Inflammatory macrophage treated with lipopolysaccharide for 1 hour (primary cell): Measurements from ENCODE around the gene IRX2.

Experiments used
- DNase-seq, 2 donors: peaks; one replicate each; pipeline ENCODE4 v3.0.0-alpha.2; 2020 to 2022

Gene IRX2

DNA sequence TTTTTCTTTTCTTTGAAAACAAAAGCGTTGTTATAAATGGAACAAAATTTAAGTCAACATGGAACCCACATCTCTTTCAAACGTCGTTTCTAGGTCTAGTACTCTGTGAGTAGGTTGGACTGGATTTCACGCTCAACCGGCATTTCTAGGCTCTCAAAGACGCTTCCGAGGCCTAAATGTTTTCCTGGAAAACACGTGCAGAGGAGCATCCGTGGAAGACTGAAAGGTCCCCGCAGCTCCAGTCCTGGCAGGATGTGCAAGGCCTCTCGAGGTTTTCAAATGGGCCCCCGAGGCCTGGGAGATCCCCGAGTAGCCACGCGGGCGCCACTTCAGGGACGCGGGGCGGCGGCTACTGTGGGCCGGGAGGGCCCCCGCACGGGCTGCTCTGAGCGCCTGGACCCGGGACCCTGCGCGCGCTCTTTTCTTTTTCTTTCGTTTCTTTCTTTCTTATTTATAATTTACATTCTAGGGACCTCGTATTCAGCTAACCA, 4.2 kb upstream of the IRX2 start:
- no peak for DNase-seq

DNA sequence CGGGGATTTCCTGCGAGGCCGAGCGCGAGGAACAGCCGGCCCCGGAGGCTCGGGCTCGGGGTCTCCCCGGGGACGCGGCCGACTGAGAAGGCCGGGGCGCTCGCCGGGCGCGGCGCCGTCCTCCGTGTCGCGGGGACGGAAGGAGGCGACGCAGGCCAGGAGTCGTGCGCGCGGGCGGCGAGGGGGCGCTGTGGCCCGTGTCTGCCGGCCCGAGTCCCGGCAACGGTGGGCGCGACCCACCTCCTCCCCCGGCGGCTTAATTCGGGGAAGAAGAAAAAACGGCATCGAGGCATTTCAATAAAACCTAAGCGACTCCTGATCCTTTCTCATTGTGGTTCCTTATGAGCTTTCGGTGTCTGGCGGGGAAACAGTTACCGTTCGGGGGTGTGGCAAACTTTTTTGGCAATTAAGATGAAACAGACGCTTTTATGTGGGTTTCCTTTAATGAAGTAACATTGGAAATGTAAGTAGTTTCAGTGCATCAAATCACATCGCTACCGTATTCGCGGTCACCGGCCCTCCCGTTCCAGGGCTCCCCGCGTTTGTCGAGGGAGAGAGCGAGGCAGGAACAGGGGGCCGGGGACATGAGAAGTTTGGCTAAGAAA, 3.7 kb upstream of the IRX2 start:
- DNase-seq: no peak

GRCh38 chr5:2754581-2755075, 3.2 kb upstream of the IRX2 start:
- DNase-seq: no peak

- DNase-seq: no peak
Observed at GRCh38 chr5:2753452-2754420, 2.3 kb upstream of the IRX2 start.

- DNase-seq: no peak
Observed at GRCh38 chr5:2752821-2753439, 1.5 kb upstream of the IRX2 start.

GRCh38 chr5:2752059-2752820, 763 bp upstream of the IRX2 start:
- DNase-seq: no peak

- DNase-seq: no peak
Observed at GRCh38 chr5:2750758-2751464, 566 bp downstream of the IRX2 start.

GRCh38 chr5:2750026-2750757, 1.3 kb downstream of the IRX2 start:
- no peak for DNase-seq

- no peak for DNase-seq
Observed at GRCh38 chr5:2749514-2750025, 1.9 kb downstream of the IRX2 start.

DNA sequence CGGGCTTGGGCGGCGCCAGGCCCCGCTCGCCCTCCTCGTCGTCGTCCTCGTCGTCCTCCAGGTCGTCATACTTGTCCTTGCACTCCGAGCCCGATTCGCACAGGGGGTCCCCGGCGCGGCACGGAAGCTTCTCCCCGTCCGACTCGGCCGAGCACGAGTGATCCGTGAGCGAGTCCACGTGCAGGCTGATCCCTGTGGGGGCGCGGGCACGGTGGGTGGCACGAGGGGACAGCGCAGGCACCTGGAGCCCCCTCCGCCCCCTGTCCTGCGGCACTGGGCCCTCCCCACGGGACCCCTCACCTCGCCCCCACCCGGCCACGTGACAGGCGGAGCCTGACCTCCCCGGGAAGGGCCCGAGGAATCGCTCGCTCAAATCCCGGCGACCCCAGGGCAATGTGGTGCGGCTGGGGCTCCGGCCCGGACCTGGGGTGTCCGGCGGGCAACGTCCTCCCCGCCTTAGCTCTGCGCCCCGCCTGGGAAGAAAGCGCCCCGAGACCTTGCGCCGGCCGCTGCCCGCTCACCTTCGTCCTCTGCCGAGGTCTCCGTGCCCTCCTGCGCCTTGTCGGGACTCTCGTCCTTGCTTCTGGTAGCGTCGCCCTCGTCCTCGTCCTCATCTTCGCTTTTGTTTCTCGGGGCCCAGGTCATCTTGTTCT, 2.5 kb downstream of the IRX2 start:
- no peak for DNase-seq

GRCh38 chr5:2748179-2748860, 3.2 kb downstream of the IRX2 start:
- DNase-seq: no peak

DNA sequence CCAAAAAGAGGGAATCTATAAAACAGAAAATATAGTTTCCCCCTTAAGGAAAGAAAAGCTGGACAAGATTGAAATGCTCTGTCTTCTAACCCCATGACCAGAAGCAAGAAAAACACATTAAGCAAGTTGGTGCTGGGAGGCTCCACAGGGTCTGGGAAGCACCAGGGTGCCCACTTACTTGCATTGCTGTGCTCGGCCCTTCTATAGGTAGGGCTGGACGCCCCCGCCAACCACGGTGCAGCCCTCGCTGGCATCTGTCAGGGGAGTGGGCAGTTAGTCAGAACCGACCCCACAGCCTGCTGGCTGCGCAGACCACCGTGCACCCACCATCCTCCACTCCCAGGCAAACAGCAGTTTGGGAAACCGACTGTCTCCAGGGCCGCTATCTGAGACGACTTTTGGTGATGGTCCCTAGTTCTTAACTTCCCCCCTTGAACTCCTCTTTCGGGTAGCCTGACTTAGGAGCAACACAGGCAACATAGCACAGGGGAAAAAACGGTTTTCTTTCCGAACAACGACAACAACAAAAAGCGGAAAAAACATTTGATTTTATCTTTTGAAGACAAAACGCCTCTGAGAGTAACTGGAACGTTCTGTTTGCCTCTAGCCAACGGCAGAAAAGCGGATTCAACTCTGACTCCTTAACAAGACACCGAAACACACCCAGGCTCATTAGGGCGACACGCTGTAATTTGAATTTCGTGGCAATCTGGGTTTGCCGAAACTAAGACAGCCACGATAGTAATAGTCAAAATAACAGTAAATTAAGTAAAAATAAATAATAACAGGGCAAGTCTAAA, 3.9 kb downstream of the IRX2 start:
- DNase-seq: no peak

GRCh38 chr5:2746561-2747032, 4.9 kb downstream of the IRX2 start:
- no peak for DNase-seq

GRCh38 chr5:2744485-2744884, 7.0 kb downstream of the IRX2 start:
- DNase-seq: no peak

DNA sequence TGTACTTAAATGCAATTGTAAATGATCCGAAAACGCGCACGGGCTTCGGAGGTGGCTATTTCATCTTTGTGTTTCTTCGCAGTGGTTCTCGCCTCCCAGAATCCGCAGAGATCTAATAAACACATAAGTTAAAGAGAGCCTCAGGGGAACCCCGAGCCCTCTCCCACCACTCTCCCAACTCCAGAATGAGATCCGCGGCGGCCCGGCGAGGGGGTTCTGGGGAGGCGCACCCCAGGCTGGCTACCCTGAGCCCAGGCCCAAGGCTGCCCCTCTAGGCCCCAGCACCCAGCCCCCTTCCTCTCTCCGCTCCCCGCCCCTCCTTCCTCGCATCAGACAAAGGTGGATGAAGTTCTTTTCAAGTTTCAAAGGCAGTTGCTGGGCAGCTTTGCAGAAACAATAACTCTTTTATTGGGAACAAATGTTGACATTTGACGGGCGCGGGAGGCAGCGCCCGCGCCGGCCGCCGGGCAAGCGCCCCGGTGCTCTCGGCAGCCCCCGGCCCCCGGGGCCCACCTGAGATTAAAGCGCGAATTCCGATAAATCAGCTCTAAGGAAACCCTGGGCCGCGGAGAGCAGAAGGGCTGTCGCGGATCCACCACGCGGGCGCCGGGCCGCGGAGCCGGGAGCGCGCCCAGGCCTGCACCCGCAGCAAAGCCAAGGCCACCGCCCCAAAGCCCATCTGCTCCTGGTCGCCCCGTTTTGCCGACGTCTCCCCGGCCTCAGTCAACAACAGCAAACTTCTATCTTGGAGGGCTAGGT, 8.4 kb downstream of the IRX2 start:
- no peak for DNase-seq

DNA sequence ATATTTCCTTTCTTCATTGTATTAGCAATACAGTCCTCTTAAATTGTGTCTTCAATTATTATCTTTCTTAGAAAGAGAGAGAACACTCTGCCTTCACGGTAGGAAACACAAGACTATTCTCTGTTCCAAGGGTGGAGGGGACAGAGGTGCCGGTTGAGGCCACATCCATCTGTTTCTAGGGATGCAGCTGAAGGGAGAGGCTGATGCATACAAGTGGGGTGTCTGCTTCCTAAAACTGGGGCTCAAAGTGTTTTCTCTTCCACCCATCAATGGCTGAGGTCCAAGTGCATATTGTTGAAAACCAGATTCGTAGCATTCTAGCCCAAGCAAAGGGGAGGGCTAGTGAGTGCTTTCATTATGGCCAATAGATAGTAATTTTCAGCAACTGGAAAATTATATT, 9.5 kb downstream of the IRX2 start:
- no peak for DNase-seq

DNA sequence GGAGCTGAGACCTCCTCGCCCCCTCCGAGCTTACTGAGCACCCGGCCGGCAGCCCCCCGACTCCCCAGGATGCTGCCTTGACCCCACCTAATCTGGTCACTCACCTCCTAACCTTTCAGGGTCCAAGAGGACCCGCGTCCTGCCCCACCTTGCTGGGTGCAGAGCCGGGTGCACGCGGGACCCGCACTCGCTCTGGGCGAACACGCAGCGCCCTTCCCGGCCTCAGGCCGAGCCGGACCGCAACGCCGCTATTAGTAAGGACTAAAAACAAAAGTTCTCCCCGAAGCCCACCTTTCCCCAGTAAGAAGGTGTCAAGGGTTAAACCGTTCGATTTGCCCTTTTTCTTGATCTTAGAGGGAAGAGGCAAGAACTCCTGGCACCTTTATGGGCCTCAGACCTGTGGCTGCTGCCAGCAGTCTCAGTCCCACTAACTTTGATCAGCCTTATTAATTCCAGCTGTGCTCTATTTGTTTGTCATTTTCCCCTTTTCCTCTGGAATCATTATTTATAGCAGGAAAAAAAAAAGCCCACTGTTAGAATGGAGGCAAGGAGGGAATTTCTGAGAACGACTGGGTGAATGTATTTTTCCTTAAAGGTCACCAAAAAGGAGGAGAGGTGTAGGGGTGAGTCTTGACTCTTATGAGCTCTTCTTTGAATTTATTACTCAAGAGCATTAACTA, 10.5 kb downstream of the IRX2 start:
- DNase-seq: no peak
